NCI-H2227 (cell line): ENCODE data around the gene SMAD7.

ENCODE experiments used
- DNase-seq: peaks from one replicate; lab custom pipeline; 2025; ENCODE audit not compliant: unreplicated experiment; lab: John Stamatoyannopoulos, UW

The SMAD7 gene

DNA sequence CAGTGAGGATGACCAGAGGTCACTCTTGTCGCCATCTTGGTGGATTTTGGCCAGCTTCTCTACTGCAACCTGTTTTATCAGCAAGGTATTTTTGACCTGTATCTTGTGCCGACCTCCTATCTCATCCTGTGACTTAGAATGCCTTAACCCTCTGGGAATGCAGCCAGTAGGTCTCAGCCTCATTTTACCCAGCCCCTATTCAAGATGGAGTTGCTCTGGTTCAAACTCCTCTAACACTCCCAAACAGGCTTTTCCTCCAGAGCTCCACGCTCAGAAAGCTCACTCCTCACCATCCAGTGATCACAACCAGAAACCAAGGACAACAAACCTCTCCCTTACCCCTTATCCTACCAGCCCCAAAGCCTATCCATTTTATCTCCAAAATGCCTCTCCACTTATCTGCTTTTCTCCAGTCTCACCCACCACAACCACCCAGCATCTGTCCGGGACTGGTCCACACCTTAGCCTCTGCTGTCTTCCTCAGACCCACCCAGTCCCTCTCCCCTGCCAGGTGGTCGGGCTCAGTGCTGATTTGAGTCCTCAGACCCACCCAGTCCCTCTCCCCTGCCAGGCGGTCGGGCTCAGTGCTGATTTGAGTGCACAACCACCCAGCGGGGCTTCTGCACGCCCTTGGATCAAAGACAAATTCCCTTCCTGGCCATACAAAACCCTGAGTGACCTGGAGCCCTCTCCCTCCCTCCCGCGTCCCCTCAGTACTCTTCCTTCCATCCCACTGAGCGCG, 11.7 kb upstream of the SMAD7 start:
- no peak for DNase-seq

- no peak for DNase-seq
Observed at GRCh38 chr18:48961547-48961946, 10.8 kb upstream of the SMAD7 start.

GRCh38 chr18:48959921-48960920, 9.5 kb upstream of the SMAD7 start:
- DNase-seq: peak; percentile 21

- DNase-seq: no peak
Observed at GRCh38 chr18:48959551-48959920, 8.8 kb upstream of the SMAD7 start.

- DNase-seq: no peak
Observed at GRCh38 chr18:48958951-48959350, 8.2 kb upstream of the SMAD7 start.

DNA sequence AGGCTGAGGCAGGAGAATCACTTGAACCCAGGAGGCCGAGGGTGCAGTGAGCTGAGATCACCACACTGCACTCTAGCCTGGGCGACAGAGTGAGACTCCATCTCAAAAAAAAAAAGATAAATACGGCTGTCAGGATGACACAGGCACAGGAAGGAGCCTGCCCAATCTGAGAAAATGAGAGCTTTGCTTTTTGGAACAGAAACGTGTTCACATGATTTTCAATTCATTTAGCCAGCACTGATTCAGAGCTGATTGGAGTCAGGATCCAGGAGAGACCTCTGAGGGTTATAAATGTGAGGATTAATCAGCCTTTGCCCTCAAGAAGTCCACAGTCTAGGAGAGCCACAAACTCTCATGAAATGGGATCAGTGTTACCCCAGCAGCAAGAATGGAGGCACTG, 6.9 kb upstream of the SMAD7 start:
- no peak for DNase-seq

- no peak for DNase-seq
Observed at GRCh38 chr18:48957136-48957535, 6.4 kb upstream of the SMAD7 start.

- DNase-seq: no peak
Observed at GRCh38 chr18:48956356-48956755, 5.6 kb upstream of the SMAD7 start.

GRCh38 chr18:48955830-48956261, 5.1 kb upstream of the SMAD7 start:
- no peak for DNase-seq

GRCh38 chr18:48954886-48955819, 4.4 kb upstream of the SMAD7 start:
- DNase-seq: no peak

DNA sequence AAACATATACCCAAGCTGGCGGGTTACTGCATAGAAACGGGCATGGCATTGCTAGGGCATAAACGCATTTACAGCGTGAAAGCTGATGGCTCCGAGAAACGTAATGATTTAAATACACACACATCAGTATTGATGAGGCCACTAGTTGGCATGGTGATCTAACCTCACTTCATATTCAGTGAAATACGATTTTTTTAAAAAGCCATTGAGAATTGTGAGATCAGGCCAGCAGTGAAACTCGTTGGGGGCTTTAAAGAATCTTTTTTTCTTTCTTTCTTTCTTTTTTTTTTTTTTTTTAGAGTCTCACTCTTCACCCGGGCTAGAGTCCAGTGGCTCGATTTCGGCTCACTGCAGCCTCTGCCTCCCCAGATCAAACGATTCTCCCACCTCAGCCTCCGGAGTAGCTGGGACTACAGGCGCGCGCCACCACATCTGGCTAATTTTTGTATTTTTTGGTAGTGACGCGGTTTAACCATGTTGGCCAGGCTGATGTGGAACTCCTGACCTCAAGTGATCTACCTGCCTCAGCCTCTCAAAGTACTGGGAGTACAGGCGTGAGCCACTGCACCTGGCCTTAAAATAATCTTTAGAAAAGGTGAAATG, 2.4 kb upstream of the SMAD7 start:
- DNase-seq: no peak

GRCh38 chr18:48952287-48953103, 1.7 kb upstream of the SMAD7 start:
- DNase-seq: peak; percentile 83

GRCh38 chr18:48951448-48952286, 902 bp upstream of the SMAD7 start:
- DNase-seq: peak; percentile 93

- DNase-seq: peak; percentile 73
Observed at GRCh38 chr18:48949606-48950535, 894 bp downstream of the SMAD7 start.

DNA sequence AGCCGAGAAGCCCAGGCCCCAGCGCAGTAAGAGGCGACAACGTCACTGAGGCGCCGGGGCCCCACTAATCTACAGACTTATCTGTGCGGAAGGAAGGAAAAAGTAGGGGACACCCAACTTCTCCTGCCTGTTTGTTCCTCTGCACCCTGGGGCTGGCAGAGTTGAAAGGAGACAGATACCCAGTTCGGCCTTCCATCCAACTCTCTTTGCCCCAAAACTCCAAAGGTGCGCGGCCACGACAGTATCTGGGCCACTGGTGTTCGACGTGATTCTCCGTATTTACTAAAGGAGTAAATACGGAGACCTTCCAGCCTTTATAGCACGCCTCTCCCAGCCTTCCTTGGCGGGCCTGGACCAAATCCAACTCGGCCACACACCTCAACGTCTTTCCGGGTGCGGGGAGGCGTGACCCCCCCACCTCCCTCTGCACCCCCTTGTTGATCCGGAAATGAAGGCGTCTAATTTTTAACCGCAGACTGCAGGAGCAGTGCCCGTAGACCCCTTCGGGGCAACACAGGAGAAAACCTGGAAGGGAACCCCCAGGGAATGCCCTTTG, 1.6 kb downstream of the SMAD7 start:
- peak; percentile 34 for DNase-seq

DNA sequence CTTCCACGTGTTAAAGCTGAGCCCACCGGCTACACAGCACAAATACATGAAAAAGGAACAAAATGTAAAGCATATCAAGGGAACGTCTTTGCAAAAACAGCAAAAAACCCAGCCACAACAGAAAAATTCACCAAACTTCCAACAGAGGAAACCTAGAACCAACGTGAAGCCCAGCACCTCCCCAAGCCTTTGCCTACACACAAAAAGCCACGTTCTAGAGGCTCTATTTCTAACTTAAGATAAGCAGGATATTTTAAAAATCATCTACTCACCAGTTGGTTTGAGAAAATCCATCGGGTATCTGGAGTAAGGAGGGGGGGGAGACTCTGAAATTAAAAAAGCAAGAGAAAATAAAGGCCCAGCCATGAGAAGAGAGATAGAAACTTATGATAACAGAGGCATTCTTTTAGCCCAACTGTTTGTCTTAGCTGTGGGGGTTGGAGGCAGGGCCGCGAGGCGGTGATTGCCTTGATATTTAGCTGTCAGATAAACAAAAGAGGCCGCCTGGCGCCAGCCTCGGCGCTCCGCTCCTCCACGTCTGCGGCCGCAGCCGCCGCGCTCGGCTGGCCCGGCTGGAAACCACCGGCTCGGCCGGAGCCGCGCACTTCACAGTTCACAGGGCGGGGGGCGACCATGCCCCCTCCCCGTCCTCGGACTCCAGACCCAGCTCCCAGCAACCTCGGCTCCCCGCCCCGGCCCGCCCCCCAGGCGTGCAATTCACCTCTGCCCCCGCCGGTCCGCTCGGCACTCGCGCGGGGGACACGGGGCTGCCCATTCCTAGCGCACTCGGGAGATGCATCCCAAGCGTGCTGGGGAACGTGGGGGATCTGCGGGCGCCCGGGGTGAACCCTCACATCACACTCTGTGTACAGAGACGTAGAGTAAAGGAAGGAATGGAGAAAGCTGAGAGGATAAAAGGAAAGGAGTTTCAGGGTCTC, 2.4 kb downstream of the SMAD7 start:
- DNase-seq: peak; percentile 63
